OCI-LY7 (cell line): ENCODE measurements around the gene KSR1.

Source experiments
- EZH2phosphoT487 ChIP-seq: fragments of 200-600 bp; sonication (generic); IDR thresholded peaks from 2 replicates; pipeline ENCODE4 v1.6.1; 2018; ENCODE audit warnings: low read depth, borderline replicate concordance, mild to moderate bottlenecking, mixed run types, antibody characterized with exemption, low read length, moderate library complexity, mixed read lengths
- TF ChIP-seq, protein P1 (sequence below): fragments of 200-600 bp; sonication (generic); conservative IDR thresholded peaks from 2 replicates; pipeline ENCODE4 v1.5.1; 2014; ENCODE audit warnings: mild to moderate bottlenecking, antibody characterized with exemption, low read length, moderate library complexity, mixed read lengths

DNA sequence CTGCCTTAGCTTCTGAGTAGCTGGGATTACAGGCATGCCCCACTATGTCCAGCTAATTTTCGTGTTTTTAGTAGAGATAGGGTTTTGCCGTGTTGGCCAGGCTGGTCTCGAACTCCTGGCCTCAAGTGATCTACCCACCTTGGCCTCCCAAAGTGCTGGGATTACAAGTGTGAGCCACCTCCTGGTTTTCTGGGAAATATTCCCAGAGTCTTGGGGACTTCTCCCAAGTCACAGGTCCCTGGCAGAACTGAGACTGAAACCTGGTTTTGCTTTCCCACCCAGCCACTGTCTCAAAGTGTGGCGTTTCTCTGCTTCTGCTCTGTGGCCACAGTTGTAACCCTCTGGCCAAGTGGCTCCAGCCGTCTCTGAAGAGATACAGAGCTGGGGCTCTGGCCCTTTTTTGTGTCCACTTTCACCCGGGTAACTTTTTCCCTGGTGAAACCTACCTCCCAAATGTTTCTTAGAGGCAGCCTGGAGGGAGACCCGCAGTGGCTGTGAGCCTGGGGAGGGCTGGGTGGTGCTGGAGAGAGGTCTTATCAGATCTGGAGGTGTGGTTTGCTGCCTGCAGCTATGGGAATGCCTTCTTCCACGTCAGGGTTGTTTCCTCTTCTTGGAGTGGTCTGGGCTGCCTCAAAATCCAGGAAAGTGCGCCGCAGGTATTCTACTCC lies 5.1 kb downstream of the KSR1 start:
- TF ChIP-seq, protein P1, sequence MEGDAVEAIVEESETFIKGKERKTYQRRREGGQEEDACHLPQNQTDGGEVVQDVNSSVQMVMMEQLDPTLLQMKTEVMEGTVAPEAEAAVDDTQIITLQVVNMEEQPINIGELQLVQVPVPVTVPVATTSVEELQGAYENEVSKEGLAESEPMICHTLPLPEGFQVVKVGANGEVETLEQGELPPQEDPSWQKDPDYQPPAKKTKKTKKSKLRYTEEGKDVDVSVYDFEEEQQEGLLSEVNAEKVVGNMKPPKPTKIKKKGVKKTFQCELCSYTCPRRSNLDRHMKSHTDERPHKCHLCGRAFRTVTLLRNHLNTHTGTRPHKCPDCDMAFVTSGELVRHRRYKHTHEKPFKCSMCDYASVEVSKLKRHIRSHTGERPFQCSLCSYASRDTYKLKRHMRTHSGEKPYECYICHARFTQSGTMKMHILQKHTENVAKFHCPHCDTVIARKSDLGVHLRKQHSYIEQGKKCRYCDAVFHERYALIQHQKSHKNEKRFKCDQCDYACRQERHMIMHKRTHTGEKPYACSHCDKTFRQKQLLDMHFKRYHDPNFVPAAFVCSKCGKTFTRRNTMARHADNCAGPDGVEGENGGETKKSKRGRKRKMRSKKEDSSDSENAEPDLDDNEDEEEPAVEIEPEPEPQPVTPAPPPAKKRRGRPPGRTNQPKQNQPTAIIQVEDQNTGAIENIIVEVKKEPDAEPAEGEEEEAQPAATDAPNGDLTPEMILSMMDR, result no peak
- TF ChIP-seq EZH2phosphoT487, result no peak
